HG03108 (cell line): ENCODE data around the gene HSD11B1.
"Not testable (repeated sequence)": the region's sequence is repeated elsewhere in the genome, so short reads cannot be mapped to it uniquely, and the experiment has no call there.

Experiments
- ATAC-seq: cut with Tn5 transposase; IDR thresholded peaks from one replicate; pipeline ENCODE4 v1.9.1; 2021; ENCODE audit warnings: moderate library complexity; ENCODE audit not compliant: unreplicated experiment

Gene HSD11B1

DNA sequence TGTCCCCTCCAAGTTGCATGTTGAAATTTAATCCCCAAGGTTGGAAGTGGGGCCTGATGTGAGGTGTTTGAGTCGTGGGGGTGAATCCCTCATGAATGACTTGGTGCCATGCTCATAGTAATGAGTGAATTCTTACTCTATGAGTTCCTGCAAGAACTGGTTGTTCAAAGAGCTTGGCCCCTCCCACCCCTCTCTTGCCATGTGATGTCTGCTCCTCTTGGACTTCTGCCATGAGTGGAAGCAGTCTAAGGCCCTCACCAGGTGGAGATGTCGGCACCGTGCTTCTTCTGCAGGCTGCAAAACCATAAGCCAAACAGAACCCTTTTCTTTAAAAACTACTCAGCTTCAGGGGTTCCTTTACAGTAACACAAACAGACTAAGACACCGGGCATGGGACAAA, 15.2 kb upstream of the HSD11B1 start:
- ATAC-seq, result no peak

DNA sequence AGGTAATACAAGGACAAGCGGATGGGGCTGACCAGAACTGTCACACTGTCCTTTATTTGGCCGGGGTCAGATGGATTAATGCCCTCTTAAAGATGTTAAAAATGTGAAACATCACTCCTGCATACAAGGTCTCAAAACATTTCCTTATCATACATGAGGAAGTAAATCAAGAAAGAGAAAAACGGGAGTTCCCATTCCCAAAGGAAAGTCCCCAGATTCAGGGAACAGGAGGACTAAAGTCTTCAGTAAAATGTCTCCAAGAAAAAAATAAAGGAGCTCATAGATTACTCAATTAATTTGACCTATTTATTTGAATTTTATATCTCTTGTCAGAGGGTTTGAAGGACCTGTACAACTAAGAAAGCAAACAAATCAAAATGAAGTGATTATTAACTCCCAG, 13.4 kb upstream of the HSD11B1 start:
- ATAC-seq, result no peak

DNA sequence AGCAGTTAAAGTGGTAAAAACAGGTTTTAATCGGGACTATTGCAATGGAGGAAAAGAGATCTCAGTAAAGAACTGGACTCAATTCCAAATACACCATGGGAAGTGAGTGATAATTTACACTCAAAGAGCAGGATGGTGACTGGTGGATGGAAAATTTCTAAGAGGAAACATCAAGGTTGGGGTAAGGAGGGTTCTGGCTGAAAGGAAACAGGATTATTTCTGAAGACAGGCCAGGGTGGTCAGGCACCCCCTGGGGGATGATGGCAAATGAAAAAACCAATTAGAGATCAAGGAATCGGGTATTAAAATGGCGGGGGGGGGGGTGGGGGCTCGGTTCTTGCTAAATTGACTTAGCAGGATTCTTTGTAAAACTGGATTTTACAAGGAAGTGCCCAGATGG, 12.3 kb upstream of the HSD11B1 start:
- ATAC-seq, result no peak

DNA sequence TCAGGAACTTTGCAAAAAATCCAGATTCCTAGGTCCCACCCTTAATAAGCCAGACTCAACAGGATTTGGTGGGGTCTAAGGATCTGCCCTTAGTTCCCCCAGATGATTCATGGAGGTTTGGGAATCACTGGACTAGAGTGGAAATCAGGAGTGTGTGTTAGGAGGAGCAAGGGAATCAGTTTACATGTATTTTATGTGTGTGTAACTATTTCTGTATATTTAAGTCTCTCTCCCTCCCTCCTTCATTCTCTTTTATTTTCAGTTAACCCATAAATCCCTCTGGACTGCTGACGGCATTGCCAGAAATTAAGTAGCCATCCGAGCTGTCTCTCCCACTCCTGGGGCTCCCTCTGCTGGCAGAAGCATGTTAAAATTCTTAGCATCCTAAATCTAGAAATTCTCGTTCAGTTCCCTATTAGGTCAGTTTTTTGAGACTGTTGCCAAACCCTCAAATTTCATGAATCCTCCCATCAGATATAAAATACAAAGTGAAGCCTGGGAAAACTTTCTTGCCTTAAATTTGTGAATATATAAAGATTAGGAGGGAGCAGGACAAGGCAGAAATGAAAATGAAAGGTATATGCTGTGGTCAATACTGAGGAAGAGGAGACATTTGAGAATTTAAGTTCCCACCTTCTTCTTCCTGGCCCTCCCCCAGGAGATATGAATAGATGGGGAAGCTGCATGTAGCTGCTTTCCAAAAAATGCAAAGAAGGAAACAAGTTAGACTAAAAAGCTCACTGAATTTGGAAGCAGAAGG, 11.7 kb upstream of the HSD11B1 start:
- peak; percentile 77 for ATAC-seq

DNA sequence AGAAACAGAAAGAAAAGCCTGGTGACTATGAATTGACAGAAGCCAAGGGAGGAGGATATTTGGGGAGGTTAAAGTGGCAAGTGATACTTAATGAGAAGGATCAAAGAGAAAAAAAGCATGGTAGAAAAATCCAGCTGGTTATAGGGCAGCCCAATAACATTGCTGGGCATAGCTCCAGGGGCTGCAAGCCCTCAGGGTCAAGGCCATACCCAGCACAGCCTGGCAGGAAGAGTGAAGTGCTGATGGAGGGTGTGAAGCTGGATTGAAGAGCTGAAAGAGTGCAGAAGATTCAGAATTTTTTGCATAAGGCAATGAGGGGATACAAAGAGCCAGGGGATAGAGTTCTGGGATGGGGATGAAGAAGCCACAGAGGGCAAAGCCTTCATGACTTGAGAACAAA, 8.0 kb upstream of the HSD11B1 start:
- ATAC-seq, result no peak

DNA sequence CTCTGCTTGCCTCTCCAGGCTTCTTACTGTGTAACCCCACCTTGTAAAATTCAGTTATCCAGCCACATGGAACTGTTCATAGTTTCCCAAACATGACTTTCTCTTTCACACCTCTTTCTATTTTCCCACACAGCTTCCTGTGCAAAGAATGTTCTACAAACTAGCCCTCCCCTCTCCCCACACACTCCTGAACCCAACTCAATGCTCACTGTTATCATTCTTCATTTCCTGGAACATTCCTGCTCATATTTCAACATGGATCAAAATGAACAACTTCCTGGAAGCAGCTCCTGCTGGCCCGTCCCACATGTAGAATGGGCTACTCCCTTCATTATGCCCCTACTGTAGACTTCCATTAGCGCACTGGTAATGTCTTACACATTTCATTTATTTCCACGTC, 7.5 kb upstream of the HSD11B1 start:
- no peak for ATAC-seq

DNA sequence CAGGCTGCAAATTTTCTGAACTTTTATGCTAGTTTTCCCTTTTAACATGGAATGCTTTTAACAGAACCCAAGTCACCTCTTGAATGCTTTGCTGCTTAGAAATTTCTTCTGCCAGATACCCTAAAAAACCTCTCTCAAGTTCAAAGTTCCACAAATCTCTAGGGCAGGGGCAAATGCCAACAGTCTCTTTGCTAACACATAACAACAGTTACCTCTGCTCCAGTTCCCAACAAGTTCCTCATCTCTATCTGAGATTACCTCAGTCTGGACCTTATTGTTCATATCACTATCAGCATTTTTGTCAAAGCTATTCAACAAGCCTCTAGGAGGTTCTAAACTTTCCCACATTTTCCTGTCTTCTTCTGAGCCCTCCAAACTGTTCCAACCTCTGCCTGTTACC, 4.0 kb upstream of the HSD11B1 start:
- not testable (repeated sequence) for ATAC-seq

DNA sequence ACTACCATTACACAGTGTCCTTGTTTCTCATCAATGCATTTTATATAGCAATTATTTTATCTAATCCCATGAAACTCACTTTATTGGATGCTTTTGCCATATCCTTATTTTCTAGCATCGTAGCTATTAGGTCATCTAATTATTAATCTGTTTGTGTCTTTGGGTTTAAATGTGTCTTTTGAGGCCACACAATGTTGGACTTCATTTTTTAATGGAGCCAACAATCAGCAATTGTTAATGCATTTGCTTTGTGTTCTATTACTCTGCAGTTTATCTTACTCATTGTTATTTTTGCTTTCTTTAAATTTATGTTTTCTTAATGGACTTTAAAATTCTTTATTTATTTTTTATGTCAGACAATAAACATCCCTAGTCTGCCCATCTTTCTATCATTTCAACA, 1.8 kb upstream of the HSD11B1 start:
- no peak for ATAC-seq

DNA sequence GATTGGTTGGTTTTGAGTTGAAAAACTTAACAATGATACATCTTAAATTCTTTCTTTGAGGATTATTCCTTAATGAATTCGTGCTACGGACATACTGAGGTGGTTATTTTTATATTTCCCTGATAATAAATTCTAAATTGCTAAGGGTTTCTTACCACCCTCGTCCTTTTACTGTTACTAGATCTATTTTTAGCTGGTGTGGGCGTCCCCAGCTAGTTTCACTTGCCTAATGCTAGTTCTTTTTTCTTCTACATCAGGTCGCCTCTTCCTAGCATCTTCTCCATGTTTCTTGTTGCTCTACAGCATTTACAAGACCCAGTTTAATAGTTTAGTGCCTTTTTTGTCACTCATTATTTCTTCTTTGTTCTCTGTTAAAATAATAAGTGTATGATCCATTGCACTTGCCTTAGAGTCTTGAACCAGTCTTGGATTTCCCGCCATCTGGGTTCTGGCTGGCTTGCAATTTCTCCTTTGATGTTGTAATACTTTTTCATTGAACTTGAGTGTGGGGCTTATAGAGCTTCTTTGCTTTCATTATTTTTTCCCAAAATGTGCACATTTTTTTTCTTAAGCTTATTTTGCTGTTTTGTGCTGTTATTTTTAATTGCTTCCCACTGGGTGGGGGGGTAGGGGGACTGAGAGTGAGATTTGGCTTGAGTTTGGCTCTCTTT, 677 bp upstream of the HSD11B1 start:
- no peak for ATAC-seq

DNA sequence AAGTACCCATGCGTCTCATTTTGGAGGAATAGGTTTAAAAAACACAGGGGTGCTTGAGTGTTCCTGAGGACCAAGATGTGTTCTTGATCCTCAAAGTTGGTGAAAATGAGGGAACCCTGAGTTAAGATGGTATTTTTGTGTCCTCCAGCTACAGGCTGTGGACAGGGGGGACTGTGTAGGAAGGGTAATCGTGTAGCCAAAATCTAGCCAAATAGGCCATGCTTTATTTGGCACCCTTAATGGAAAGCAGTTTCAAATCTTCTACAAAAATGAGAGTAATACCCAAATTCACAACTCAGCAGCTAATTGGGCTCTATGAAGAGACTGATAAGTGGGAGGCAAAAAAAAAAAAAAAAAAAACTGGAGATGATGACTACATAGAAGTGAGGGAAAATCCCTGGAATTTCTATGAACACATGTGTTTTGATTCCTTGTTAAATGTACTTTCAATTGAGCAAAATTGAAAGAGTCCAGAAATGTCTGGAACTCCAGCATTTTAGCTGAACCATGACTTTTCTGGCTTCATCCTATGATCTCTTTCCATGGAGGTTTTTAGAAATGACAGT, 470 bp downstream of the HSD11B1 start:
- no peak for ATAC-seq

DNA sequence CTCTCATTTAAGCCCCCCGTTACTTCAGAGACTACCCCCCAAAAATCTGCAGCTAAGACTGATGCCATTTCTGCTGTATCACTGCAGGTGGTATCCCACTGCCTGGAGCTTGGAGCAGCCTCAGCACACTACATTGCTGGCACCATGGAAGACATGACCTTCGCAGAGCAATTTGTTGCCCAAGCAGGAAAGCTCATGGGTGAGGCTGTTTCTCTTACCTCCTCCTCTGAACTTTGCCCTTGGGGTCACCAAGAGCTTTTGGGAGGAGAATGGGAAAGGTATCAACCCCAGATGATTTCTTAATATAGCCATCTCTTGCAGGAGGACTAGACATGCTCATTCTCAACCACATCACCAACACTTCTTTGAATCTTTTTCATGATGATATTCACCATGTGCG, 2.0 kb downstream of the HSD11B1 start:
- ATAC-seq, result no peak

DNA sequence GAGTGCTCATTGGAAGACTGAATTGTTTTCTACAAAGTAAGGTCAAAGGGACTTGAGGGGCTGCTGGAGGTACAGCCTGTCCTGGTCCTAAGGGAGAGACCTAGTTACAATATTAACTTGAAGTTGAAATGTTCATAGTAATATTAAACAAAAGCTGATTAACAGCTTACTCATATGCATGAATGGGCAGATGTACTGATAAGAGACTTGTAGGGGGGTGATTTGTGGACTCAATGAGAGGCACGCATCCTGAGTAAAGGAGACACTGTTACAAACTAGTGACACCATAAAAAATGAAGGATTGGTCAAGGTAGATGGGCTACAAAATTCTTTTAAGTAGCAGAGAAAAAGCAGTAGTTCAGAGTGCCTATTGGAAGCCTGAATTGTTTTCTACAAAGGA, 2.7 kb downstream of the HSD11B1 start:
- ATAC-seq, result no peak

DNA sequence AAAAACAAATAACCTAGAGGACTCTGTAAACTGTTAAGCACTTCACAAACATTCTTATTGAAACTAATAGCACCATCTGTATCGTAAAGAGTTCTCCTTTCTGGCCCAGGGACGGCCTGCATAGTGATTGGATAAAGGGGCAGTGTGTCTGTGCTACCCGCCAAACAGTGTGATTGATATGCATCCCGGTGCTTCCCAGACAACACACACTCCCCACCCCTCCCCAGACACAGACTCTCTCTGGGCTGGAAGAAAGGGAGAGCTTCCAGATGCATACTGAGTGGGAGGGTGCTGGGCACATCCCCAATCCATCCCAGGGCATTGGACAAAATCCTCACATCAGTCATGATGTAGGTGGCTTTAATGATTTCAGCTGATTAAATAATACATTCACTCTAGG, 3.7 kb downstream of the HSD11B1 start:
- no peak for ATAC-seq

DNA sequence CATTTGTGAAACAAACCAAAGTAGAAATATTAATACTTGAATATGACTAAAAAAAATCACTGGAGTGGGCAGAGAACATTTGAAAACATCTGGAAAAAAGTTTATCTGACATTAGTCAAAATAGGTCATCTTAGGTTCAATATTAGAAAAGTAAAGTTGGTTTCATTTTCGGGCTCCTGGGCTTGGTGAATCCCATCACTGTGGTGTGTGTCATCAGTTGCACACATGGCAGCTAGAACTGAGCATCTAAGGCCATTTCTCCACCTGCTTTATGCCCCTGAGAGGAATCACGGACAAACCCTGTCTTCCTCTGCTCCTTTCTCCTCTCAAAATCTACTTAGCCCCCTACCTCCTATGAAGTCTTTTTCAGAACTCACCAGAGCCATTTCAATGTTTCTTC, 5.4 kb downstream of the HSD11B1 start:
- no peak for ATAC-seq

DNA sequence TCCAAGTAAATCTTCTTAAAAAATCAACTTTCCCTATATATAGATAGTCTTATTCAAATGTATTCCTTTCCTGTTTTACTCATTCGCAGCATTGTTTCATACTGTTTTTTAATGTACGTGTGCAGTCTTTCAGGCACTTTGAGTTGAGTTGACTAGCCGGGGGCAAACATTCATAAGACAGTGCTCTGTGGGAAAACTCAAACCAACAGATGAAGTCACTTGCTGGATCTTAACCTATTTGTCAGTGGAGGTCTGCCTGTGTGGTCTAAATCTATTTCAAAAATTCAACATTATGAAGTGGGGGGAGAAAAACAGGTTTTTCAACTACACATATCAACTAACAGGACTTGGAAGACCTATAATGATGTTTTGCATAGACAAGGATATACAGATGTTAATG, 6.2 kb downstream of the HSD11B1 start:
- ATAC-seq, result no peak

DNA sequence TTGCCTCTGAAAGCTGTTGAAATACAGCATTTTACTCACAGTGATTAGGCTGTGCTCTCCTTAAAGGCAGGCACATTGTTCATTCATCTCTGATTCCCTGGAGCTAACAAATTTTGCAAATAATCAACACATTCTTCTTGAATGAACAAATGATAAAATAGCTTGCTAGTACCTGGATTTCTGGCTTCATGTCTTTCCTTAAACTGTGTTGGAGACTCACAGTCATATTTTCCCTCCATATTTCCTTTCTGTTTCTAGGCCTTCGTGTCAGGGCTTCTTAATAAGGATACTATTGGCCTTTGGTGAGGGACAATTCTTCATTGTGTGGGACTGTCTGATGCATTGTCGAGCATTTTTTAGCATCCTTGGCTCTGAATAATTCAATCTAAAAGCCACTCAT, 9.7 kb downstream of the HSD11B1 start:
- no peak for ATAC-seq

DNA sequence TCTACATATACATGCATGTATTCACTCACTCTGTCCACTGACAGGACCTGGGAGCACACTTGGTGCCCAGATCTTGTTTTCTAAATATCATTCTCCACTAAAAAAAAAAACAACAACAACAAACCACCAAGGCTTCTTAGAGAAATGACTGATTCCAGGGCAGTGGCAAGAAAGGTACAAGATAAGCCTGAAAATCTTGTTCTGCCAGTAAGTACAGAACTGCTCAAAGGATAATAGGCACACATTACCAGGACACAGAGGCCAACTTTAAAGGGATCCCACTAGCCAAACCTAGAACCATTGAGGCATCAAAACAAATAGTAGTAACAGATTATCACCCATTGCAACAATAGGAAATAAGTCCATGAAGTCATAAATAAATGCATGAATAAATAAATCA, 10.7 kb downstream of the HSD11B1 start:
- ATAC-seq, result no peak

DNA sequence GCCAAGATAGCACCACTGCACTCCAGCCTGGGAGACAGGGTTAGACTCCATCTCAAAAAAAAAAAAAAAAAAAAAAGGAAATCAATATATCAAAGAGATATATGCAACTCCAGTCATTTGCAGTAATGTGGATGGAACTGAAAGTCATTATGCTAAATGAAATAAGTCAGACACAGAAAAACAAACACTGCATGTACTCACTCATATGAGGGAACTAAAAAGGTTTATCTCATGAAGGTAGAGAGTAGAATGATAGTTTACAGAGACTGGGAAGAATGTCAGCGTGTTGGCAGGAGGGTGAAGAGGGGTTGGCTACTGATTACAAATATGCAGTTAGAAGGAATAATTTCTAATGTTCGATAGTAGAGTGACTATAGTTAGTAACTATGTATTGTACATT, 13.2 kb downstream of the HSD11B1 start:
- ATAC-seq, result no peak

DNA sequence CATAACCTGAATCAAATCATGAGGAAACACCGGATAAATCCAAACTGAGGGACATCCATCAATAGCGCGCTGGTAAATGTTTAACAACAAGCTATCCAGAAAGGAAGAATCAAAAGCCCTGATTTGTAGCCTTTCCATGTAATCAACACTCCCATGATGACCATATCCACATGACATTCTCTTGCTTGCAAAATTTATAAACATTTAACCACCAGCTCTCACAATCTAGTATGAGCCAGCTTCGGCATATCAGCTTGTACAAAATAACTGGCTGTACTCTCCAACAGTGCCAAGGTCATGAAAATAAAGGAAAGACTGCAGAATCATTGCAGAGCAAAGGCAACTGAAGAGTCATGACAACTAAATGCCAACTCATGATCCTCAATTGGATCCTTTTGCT, 15.7 kb downstream of the HSD11B1 start:
- no peak for ATAC-seq

DNA sequence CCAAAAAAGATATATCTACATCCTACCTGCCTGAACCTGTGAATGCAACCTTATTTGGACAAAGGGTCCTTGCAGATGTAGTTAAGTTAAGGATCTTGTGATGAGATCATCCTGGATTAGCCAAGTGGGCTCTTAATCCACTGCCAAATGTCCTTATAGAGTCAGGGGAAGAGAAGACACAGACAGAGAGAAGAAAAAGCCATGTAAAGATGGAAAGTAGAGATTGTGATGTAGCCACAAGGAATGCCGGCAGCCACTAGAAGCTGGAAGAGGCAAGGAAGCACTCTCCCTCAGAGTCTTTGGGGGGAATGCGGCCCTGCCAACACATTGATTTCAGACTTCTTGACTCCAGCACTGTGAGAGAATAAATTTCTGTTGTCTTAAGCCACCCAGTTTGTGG, 16.2 kb downstream of the HSD11B1 start:
- no peak for ATAC-seq

DNA sequence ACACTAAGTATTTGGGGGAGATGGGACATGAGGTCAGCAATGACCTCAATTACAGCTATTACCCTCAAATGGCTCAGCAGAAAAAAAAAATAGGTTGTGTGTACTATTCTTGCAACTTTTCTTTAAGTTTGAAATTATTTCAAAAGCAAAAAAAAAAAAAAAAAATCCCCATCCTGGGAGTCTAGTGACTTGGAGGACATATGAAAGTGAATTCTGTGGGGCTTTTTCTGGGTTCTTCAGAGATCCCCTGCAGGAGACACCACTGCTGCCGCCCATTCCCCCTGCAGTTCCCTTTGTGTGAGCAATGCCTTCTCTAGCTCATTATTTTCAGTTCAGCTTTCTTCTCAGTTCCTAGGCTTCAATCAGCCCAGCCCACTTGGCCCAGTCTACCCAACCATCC, 16.7 kb downstream of the HSD11B1 start:
- no peak for ATAC-seq

DNA sequence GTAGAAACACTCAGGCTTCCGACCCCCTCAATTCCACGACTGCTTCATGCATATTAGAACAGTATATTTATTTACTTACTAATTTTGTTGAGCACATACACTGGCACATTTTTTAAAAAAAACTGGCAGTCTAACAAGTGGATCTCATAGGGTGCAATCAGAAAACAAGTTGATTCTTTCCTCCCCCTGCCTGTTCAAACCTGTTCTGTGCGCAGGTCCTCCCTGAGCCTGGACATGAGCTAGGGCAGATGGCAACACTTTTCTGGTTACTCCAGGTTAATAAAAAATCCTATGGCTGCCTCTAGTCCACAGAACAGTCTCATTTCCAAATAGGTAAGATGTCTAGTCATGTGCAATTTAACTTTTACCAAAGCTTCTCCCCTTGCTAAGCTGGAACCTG, 18.6 kb downstream of the HSD11B1 start:
- ATAC-seq, result no peak
